Activated CD4-positive, alpha-beta T cell treated with anti-CD3 and anti-CD28 coated beads for 4 hours (primary cell): ENCODE results near the gene SLC12A8.

Source experiments
- DNase-seq, 2 donors: peaks; one replicate each; pipeline ENCODE4 v3.0.0-alpha.2; 2020

The SLC12A8 gene

GRCh38 chr3:125213946-125214542, 1.5 kb upstream of the SLC12A8 start:
- DNase-seq, result no peak

GRCh38 chr3:125213364-125213755, 812 bp upstream of the SLC12A8 start:
- no peak for DNase-seq

- DNase-seq, result no peak
Measured at GRCh38 chr3:125212091-125212508, 448 bp downstream of the SLC12A8 start.

GRCh38 chr3:125211523-125212090, 941 bp downstream of the SLC12A8 start:
- DNase-seq, result no peak

- DNase-seq, result no peak
Measured at GRCh38 chr3:125207949-125208568, 4.5 kb downstream of the SLC12A8 start.

- no peak for DNase-seq
Measured at GRCh38 chr3:125207507-125207906, 5.0 kb downstream of the SLC12A8 start.

- DNase-seq, result no peak
Measured at GRCh38 chr3:125206934-125207333, 5.6 kb downstream of the SLC12A8 start.

GRCh38 chr3:125203731-125204130, 8.8 kb downstream of the SLC12A8 start:
- no peak for DNase-seq

- no peak for DNase-seq
Measured at GRCh38 chr3:125202197-125202596, 10.4 kb downstream of the SLC12A8 start.

- DNase-seq, result no peak
Measured at GRCh38 chr3:125200731-125201139, 11.8 kb downstream of the SLC12A8 start.

- no peak for DNase-seq
Measured at GRCh38 chr3:125194849-125195601, 17.5 kb downstream of the SLC12A8 start.

- DNase-seq, result no peak
Measured at GRCh38 chr3:125194061-125194848, 18.3 kb downstream of the SLC12A8 start.

- DNase-seq, result no peak
Measured at GRCh38 chr3:125192190-125193035, 20.1 kb downstream of the SLC12A8 start.

GRCh38 chr3:125191730-125192129, 20.8 kb downstream of the SLC12A8 start:
- DNase-seq, result no peak

GRCh38 chr3:125191256-125191655, 21.3 kb downstream of the SLC12A8 start:
- no peak for DNase-seq

- DNase-seq, result no peak
Measured at GRCh38 chr3:125190786-125191185, 21.8 kb downstream of the SLC12A8 start.

- no peak for DNase-seq
Measured at GRCh38 chr3:125189378-125190165, 23.0 kb downstream of the SLC12A8 start.

GRCh38 chr3:125188955-125189354, 23.6 kb downstream of the SLC12A8 start:
- DNase-seq, result no peak

- no peak for DNase-seq
Measured at GRCh38 chr3:125187599-125187910, 25.0 kb downstream of the SLC12A8 start.

GRCh38 chr3:125186800-125187598, 25.5 kb downstream of the SLC12A8 start:
- no peak for DNase-seq
